GM19397 (cell line): ENCODE data around the gene GALNT6.
A peak's percentile ranks its signal among the peaks of the same experiment; 100 is the strongest.
"Not testable (repeated sequence)": the region's sequence is repeated elsewhere in the genome, so short reads cannot be mapped to it uniquely, and the experiment has no call there.

Experiments used
- ATAC-seq: cut with Tn5 transposase; IDR thresholded peaks from one replicate; pipeline ENCODE4 v1.9.1; 2021; ENCODE audit warnings: mild to moderate bottlenecking, moderate library complexity; ENCODE audit not compliant: unreplicated experiment

The GALNT6 gene

DNA sequence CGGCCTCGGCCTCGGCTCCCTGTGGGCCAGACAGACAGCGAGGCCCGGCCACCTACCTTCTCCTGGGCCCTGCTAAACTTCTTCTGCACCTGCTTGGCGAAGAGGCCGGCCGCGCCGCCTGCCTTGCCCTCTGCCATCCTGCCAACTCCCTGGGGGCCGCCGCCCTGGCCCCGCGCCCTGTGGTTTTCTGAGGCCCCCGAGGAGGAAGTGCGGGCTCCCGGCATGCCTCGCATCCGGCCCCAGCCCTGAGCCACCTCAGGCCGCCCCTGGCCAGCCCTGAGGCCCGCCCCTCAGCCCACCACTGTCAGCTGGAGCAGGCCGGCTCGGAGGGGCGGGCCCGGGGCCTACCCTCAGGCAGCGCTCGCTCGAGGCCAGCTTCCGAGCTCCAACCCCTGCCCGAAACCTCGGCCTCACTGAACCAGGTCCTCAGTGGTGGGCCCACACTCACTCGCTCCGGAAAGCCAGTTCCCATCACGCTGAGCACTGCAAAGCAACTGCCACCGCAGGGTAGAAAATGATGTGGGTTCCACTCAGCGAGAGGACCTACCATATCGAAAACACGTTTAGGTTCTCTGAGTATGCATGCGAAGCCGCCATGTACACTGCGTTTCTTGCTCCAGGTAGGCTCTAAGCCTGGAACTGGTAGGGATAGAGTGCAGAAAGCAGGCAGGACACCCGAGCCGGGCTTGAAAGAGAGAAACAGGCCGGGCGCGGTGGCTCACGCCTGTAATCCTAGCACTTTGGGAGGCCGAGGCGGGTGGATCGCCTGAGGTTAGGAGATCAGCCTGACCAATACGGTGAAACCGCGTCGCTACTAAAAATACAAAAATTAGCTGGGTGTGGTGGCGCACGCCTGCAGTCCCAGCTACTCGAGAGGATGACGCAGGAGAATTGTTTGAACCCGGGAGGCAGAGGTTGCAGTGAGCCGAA lies 67.0 kb downstream of the GALNT6 start, which contains the start of gene BIN2:
Gene BIN2 (minus strand): TSS at position 209 of the 930 bp plus-strand sequence. CDS start 72 bp downstream, at position 137.
- peak; percentile 66 for ATAC-seq

GRCh38 chr12:51323317-51323960 lies 67.8 kb downstream of the GALNT6 start:
- peak; percentile 3 for ATAC-seq

- ATAC-seq = no peak
Observed at GRCh38 chr12:51322452-51322851, 68.8 kb downstream of the GALNT6 start.

DNA sequence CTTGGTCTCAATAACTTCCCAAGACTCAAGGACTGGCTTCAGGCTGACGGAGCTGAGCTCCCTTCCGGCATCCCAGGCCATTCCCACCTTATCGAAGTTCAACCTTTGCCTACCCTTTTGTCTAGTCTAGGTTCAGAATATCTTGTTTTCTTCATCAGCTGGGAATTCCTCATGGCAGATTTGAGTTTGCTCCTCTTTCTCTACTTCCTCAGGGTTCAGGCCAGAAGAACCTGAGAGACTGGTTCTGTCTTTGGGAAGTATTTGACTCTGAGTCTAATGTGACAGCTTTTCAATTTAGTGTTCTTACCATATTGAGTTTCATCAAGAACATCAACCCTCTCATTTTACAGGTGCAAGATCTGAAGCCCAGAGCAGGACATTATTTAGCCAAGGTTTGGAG lies 69.3 kb downstream of the GALNT6 start:
- ATAC-seq = no peak

GRCh38 chr12:51320695-51321320 lies 70.4 kb downstream of the GALNT6 start:
- no peak for ATAC-seq

GRCh38 chr12:51320311-51320694 lies 70.9 kb downstream of the GALNT6 start:
- no peak for ATAC-seq

DNA sequence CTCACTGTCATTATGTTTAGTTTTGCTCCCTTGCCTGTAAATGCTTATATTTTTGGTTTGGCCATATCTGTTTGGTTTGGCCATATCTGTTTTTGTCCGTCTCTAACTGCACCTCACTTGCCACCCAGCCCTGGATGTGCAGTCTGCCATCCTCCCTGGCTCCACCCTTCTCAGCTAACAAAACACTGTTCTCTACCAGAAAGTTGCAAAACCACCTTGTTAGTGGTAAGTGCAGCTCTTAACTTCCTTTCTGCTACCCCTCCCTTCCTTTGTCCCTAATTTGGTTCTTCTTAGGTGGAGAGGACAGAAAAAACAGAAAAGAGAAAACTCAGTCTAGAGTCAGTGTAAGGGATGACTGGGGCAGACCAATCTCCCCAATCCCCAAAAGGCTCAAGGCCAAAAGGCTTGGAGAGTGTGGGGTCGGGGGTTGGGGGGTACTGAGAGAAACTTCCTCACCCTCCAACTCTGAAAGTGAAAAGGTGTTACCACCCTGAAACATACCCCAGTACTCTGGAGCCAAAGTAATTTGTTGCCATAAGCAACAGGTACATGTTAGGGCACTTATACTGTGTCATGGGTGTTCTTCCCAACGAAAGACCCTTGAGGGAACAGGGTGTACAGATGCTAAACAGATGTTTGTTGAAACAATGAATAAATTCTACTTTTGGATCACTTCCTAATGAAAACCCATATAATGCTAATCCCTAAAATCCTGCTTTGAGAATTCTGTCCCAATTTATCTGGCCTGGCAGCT lies 72.2 kb downstream of the GALNT6 start:
- no peak for ATAC-seq

GRCh38 chr12:51318057-51318806 lies 73.0 kb downstream of the GALNT6 start:
- not testable (repeated sequence) for ATAC-seq

DNA sequence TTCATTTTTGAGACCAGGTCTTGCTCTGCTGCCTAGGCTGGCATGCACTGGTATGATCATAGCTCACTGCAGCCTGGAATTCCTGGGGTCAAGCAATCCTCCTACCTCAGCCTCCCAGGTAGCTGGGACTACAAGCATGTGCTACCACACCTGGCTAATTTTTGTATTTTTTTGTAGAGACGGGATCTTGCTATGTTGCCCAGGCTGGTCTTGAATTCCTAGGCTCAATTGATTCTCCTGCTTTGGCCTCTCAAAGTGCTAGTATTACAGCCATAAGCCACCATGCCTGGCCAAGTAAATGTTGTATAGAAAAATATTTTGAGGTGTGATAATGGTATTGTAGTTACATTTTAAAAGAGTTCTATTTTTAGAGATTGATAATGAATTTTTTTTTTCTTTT lies 79.8 kb downstream of the GALNT6 start:
- ATAC-seq = no peak

DNA sequence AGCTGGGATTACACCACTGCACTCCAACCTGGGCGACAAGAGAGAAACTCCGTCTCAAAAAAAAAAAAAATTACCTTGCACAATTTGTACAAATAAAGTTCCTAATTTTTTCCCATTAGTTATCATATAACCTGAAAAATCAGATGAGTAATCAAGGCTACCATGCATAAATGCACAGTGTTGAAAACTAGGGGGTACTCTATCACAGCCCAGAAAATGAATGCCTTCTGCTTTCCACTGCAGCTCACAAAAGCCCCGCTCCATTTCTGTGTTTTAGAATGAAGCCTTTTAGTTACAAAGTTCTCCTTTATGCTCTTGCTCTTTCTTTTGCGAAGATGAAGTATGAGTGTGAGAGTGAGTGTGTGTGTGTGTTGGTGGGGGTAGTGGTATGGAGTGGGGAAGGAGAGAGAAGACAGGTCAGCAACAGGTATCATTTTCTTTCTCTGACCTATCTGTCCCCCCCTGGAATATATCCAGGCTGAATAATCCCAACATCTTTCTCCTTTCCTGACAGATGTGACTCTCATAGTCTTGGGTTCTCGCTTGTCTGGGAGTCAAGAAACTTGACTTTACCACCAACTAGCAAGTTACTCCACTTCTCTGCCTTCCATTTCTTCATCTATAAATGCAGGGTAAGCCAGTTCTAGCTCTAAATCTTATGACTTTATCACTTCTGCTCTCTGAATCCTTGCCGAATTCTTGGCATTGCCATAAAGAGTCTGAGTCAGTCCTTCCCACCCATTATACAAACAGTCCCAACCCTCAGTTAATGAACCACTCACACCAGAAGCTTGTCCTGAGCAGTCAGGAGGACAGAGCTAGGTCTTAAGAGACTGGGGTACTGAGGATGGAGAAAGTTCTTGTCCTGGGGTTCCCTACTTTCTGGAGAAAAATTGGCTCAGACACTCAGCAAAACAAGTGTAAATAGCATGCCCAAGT lies 83.3 kb downstream of the GALNT6 start:
- no peak for ATAC-seq

- no peak for ATAC-seq
Observed at GRCh38 chr12:51306507-51306906, 84.7 kb downstream of the GALNT6 start.
